H1 (cell line): ENCODE results near the gene GBF1. TPM values are rescaled to one million over a fixed set of nuclear protein-coding genes. Genes with fewer than 3 reads are reported as not detected.

Source experiments
- ASH2L ChIP-seq: fragments of 200-600, 300-600 bp; sonication (generic); IDR thresholded peaks from one replicate; pipeline ENCODE4 v1.7.1; 2017; ENCODE audit warnings: low read length
- CREB1 ChIP-seq: IDR thresholded peaks from 2 replicates; pipeline ENCODE4 v1.6.1; 2012; ENCODE audit warnings: inconsistent platforms
- E2F6 ChIP-seq: IDR thresholded peaks from 2 replicates; pipeline ENCODE4 v1.6.1; 2012; ENCODE audit warnings: inconsistent platforms
- JUND ChIP-seq: IDR thresholded peaks from 2 replicates; pipeline ENCODE4 v1.6.1; 2011; ENCODE audit warnings: mild to moderate bottlenecking, improper control_type of control experiment, low read length
- KDM5A ChIP-seq: fragments of 200-600 bp; IDR thresholded peaks from 2 replicates; pipeline ENCODE4 v1.7.1; 2012; ENCODE audit warnings: mild to moderate bottlenecking, low read length, inconsistent platforms, mixed read lengths
- PHF8 ChIP-seq: fragments of 200-600 bp; sonication (generic); conservative IDR thresholded peaks from 2 replicates; pipeline ENCODE4 v1.7.1; 2012; ENCODE audit warnings: low read depth, mild to moderate bottlenecking, inconsistent platforms, low read length, moderate library complexity
- POLR2A ChIP-seq, 2 experiments: IDR thresholded peaks; 1 replicate in 1 of 2; 2 replicates in 1 of 2; pipeline ENCODE4 v1.6.1; 2011; ENCODE audit warnings: low read depth in 2 of 2, low read length in 2 of 2, mild to moderate bottlenecking in 2 of 2; ENCODE audit errors: control extremely low read depth in 1 of 2
- POLR2AphosphoS5 ChIP-seq: IDR thresholded peaks from 2 replicates; pipeline ENCODE4 v1.6.1; 2011; ENCODE audit warnings: low read depth, low read length
- RBBP5 ChIP-seq: IDR thresholded peaks from 2 replicates; pipeline ENCODE4 v1.7.1; 2012; ENCODE audit warnings: low read depth, mild to moderate bottlenecking, inconsistent platforms, low read length, moderate library complexity, borderline replicate concordance
- RNF2 ChIP-seq: fragments of 200-900, 300-1000 bp; sonication (generic); IDR thresholded peaks from 2 replicates; pipeline ENCODE4 v1.7.1; 2016; ENCODE audit warnings: borderline replicate concordance, low read depth, mild to moderate bottlenecking, antibody characterized with exemption, low read length; ENCODE audit not compliant: poor library complexity, severe bottlenecking; ENCODE audit errors: missing control alignments
- SIN3A ChIP-seq, 2 experiments: IDR thresholded peaks in 1 of 2; conservative IDR thresholded peaks in 1 of 2; 2 replicates each; pipeline ENCODE4 v1.6.1; 2011 to 2012; ENCODE audit warnings: low read length in 2 of 2, improper control_type of control experiment in 1 of 2, low read depth in 1 of 2, mild to moderate bottlenecking in 1 of 2
- SIX5 ChIP-seq: IDR thresholded peaks from 2 replicates; pipeline ENCODE4 v1.6.1; 2011; ENCODE audit warnings: mild to moderate bottlenecking, low read depth, low read length
- SRF ChIP-seq: IDR thresholded peaks from 2 replicates; pipeline ENCODE4 v1.6.1; 2011; ENCODE audit warnings: mild to moderate bottlenecking, low read depth, low read length, moderate library complexity
- TAF1 ChIP-seq: IDR thresholded peaks from 2 replicates; pipeline ENCODE4 v1.6.1; 2011; ENCODE audit warnings: mild to moderate bottlenecking, low read depth, low read length
- TCF12 ChIP-seq: IDR thresholded peaks from 2 replicates; pipeline ENCODE4 v1.6.1; 2011; ENCODE audit warnings: low read depth, mild to moderate bottlenecking, low read length
- polyA plus RNA-seq, 7 experiments: library from polyadenylated mRNA; depleted of rRNA in 3 of 7; stranded (reverse) in 5 of 7; unstranded in 2 of 7; fragments of >200 nt in 5 of 7; fragments of 200-250 nt in 2 of 7; gene quantifications; 1 replicate in 5 of 7; 2 replicates in 1 of 7; 4 replicates in 1 of 7; pipeline versions ENCODE4 v1.2.1 to v1.2.3, GENCODE V29; 2011 to 2013; ENCODE audit warnings: missing spikeins in 2 of 7, mixed read lengths in 2 of 7
- total RNA-seq: library from RNA; stranded (reverse); fragmentation: NEBNext Ultra II Directional; extraction: Animal tissue kit (Norgen Biotek cat#: 25700); gene quantifications from 2 replicates; pipeline ENCODE4 v1.2.1, GENCODE V29; 2021

GBF1 gene
- total and polyA plus RNA-seq, 2 of the 8 experiments (the other 6 are each of a cell fraction or from before 2014, with no cell fraction given), result 11.0 to 25.5 TPM

- peak; percentile 72 for TF ChIP-seq POLR2AphosphoS5
- TF ChIP-seq TAF1, result peak; percentile 72
- TF ChIP-seq JUND, result no peak
- TF ChIP-seq SIN3A (conservative IDR thresholded peaks at IDR 0.05 in 1 of 2, IDR thresholded peaks at IDR 0.05 in 1 of 2; ENCODE audit: low read depth in 1 of 2, low read length in 2 of 2), result peak; percentile 17 to 91; a peak in 2 of 4 replicates
- no peak for TF ChIP-seq TCF12
- peak; percentile 85 for TF ChIP-seq ASH2L
- TF ChIP-seq CREB1, result peak; percentile 90
- TF ChIP-seq SIX5, result peak; percentile 13; the same call in 1 of the 2 replicates
- TF ChIP-seq E2F6, result peak; percentile 50
- TF ChIP-seq POLR2A (IDR thresholded peaks at IDR 0.05; ENCODE audit: control extremely low read depth in 1 of 2, low read depth in 2 of 2, low read length in 2 of 2), result peak in 1 of 2 experiments; percentile 57; a peak in 1 of 3 replicates
- peak; percentile 80 for TF ChIP-seq SRF
- no peak for TF ChIP-seq RNF2
- TF ChIP-seq RBBP5, result peak; percentile 83; the same call in 1 of the 2 replicates
- peak; percentile 82 for TF ChIP-seq PHF8
- TF ChIP-seq KDM5A, result peak; percentile 82
These were observed 175.6 kb downstream of the GBF1 start, which contains the start of gene FBXL15 (continued) for GRCh38 chr10:102420714-102421506.
